DND-41 (cell line): Measurements from ENCODE around the gene AKT1.

Source experiments
- ATAC-seq: fragments of 200-7000 bp; cut with Tn5 transposase; 3 replicates; pipeline ENCODE4 v1.9.1; 2021; ENCODE audit warnings: low read depth; ENCODE audit not compliant: insufficient read depth
- DNase-seq: peaks from one replicate; pipeline ENCODE4 v3.0.0-alpha.2; 2020
- H2AFZ ChIP-seq: 2 replicates; pipeline ENCODE4 v1.6.0; 2012; ENCODE audit warnings: low read depth, low read length
- H3K27ac ChIP-seq: 2 replicates; pipeline ENCODE4 v1.5.1; 2012; ENCODE audit warnings: low read length, inconsistent platforms
- H3K27me3 ChIP-seq: fragments of 200-600 bp; sonication (generic); 2 replicates; pipeline ENCODE4 v1.6.0; 2012; ENCODE audit warnings: low read length, mild to moderate bottlenecking, inconsistent platforms; ENCODE audit not compliant: insufficient read depth, poor library complexity
- H3K36me3 ChIP-seq: 2 replicates; pipeline ENCODE4 v1.5.1; 2012; ENCODE audit warnings: low read length, inconsistent platforms; ENCODE audit not compliant: insufficient read depth
- H3K4me1 ChIP-seq: 2 replicates; pipeline ENCODE4 v1.5.1; 2012; ENCODE audit warnings: mild to moderate bottlenecking, low read length; ENCODE audit not compliant: insufficient read depth
- H3K4me2 ChIP-seq: 2 replicates; pipeline ENCODE4 v1.6.0; 2012; ENCODE audit warnings: mild to moderate bottlenecking, moderate library complexity, low read length, inconsistent platforms; ENCODE audit not compliant: insufficient read depth
- H3K4me3 ChIP-seq, 2 experiments: fragments of 200-600 bp in 1 of 2; shearing (Covaris generic) in 1 of 2; 2 replicates each; pipeline ENCODE4 v1.5.1; 2012 to 2016; ENCODE audit warnings: inconsistent platforms in 2 of 2, low read length in 2 of 2, mild to moderate bottlenecking in 2 of 2, low read depth in 1 of 2, moderate library complexity in 1 of 2
- H3K79me2 ChIP-seq: 2 replicates; pipeline ENCODE4 v1.6.0; 2012; ENCODE audit warnings: low read length, inconsistent platforms; ENCODE audit not compliant: insufficient read depth
- H3K9ac ChIP-seq: 2 replicates; pipeline ENCODE4 v1.6.0; 2012; ENCODE audit warnings: low read depth, mild to moderate bottlenecking, inconsistent platforms, low read length, moderate library complexity
- H3K9me3 ChIP-seq: 2 replicates; pipeline ENCODE4 v1.5.1; 2012; ENCODE audit warnings: low read length, moderate library complexity, mild to moderate bottlenecking, inconsistent platforms; ENCODE audit not compliant: insufficient read depth, severe bottlenecking
- H4K20me1 ChIP-seq: 2 replicates; pipeline ENCODE4 v1.6.0; 2012; ENCODE audit warnings: low read length; ENCODE audit not compliant: insufficient read depth
- CTCF ChIP-seq: IDR thresholded peaks from 2 replicates; pipeline ENCODE4 v1.5.1; 2012; ENCODE audit warnings: borderline replicate concordance, low read length, moderate library complexity, mild to moderate bottlenecking; ENCODE audit not compliant: poor library complexity, severe bottlenecking; ENCODE audit errors: extremely low read depth
- EZH2 ChIP-seq: IDR thresholded peaks from 3 replicates; pipeline ENCODE4 v1.6.1; 2012; ENCODE audit warnings: borderline replicate concordance, low read depth, mild to moderate bottlenecking, moderate library complexity, low read length, inconsistent platforms; ENCODE audit not compliant: severe bottlenecking

The AKT1 gene

GRCh38 chr14:104794631-104794992, 936 bp downstream of the AKT1 start:
- Histone ChIP-seq H3K27ac (peak overlapping the region; percentile 75), H3K4me2 (peak overlapping the region; percentile 98), H3K4me3 (peak overlapping the region; percentile 87 to 93), H3K36me3 (peaks cover 44% of the 10 kb centered on the region), H4K20me1 (peaks cover 52% of the 10 kb centered on the region), H3K27me3 (no peaks in the 10 kb centered on the region), H3K9ac (peak overlapping the region; percentile 95), H3K4me1 (peaks cover 42% of the 10 kb centered on the region), H2AFZ (peak overlapping the region; percentile 27; the same call in 1 of the 2 replicates), H3K9me3 (no peaks in the 10 kb centered on the region), H3K79me2 (peaks cover 57% of the 10 kb centered on the region)
- DNase-seq (no peak), ATAC-seq (peak; percentile 15; the same call in 2 of the 3 replicates)
- TF ChIP-seq EZH2 (no peak), CTCF (peak; percentile 6)

GRCh38 chr14:104794099-104794498, 1.4 kb downstream of the AKT1 start:
- Histone ChIP-seq H3K27ac (peak overlapping the region; percentile 75; the same call in 1 of the 2 replicates), H3K79me2 (peaks cover 62% of the 10 kb centered on the region), H4K20me1 (peaks cover 57% of the 10 kb centered on the region), H3K4me3 (peak overlapping the region; percentile 87 to 93; a peak in 3 of 4 replicates), H3K27me3 (no peaks in the 10 kb centered on the region), H3K9me3 (no peaks in the 10 kb centered on the region), H3K4me1 (peaks cover 44% of the 10 kb centered on the region), H3K4me2 (peak overlapping the region; percentile 98), H3K9ac (peak overlapping the region; percentile 95), H2AFZ (no peak overlapping the region), H3K36me3 (peaks cover 49% of the 10 kb centered on the region)
- DNase-seq (peak; percentile 60), ATAC-seq (peak; percentile 52)
- TF ChIP-seq CTCF (no peak), EZH2 (no peak)

- Histone ChIP-seq H3K4me3 (peak overlapping the region in 1 of 2 experiments; percentile 87; a peak in 3 of 4 replicates), H3K4me2 (peak overlapping the region; percentile 98), H3K9ac (peak overlapping the region; percentile 95), H3K79me2 (peaks cover 67% of the 10 kb centered on the region), H2AFZ (no peak overlapping the region), H3K27me3 (no peaks in the 10 kb centered on the region), H3K36me3 (peaks cover 54% of the 10 kb centered on the region), H4K20me1 (peaks cover 62% of the 10 kb centered on the region), H3K4me1 (peaks cover 44% of the 10 kb centered on the region), H3K27ac (peak overlapping the region; percentile 75; the same call in 1 of the 2 replicates), H3K9me3 (no peaks in the 10 kb centered on the region)
- ATAC-seq = no peak
- DNase-seq = no peak
- TF ChIP-seq CTCF = no peak
- no peak for TF ChIP-seq EZH2
Observed at GRCh38 chr14:104793703-104793959, 1.9 kb downstream of the AKT1 start.
